Lower leg skin (tissue), 4 donors: ENCODE measurements around the gene DMD. TPM values are rescaled to one million over a fixed set of nuclear protein-coding genes. Genes with fewer than 3 reads are reported as not detected.

Experiments
- DNase-seq, 2 donors: peaks; one replicate each; pipeline ENCODE4 v3.0.0-alpha.2; 2019; ENCODE audit warnings: low spot score in 2 of 2
- H3K4me3 ChIP-seq: fragments of 200-600 bp; sonication (generic); 2 replicates; pipeline ENCODE4 v1.5.1; 2017; ENCODE audit warnings: mild to moderate bottlenecking, low read depth; ENCODE audit not compliant: poor library complexity, severe bottlenecking
- POLR2A ChIP-seq, 2 donors: fragments of 450-650 bp; IDR thresholded peaks; one replicate each; pipeline ENCODE4 v1.6.1; 2016 to 2017; ENCODE audit warnings: antibody characterized with exemption in 2 of 2, mild to moderate bottlenecking in 1 of 2, moderate library complexity in 1 of 2
- WGBS, 2 donors: methylation state at CpG; one replicate each; pipeline ENCODE4 v1.1.5; 2018; 5-methylcytosine and 5-hydroxymethylcytosine counted together
- intact Hi-C: fragments of 100-400 bp; cut with DNase I; formaldehyde crosslinking; loops from one replicate; pipeline ENCODE4 v1.15.0; 2023; ENCODE audit warnings: low total_unique reads
- total RNA-seq, 4 donors: library from RNA; depleted of rRNA; stranded (reverse); fragments of >200 nt; gene quantifications; one replicate each; pipeline ENCODE4 v1.1.0, GENCODE V29; 2016
- TF ChIP-seq, protein P1 (sequence below), 3 donors: fragments of 450-650 bp; IDR thresholded peaks; one replicate each; pipeline ENCODE4 v1.5.1; 2016; ENCODE audit warnings: antibody characterized with exemption in 3 of 3, mild to moderate bottlenecking in 3 of 3, moderate library complexity in 2 of 3

The DMD gene
- total RNA-seq, 4 donors from 2014 or later, result 23.0 to 27.5 (median 26.7) TPM

- DNase-seq, result no peak
- TF ChIP-seq, protein P1, sequence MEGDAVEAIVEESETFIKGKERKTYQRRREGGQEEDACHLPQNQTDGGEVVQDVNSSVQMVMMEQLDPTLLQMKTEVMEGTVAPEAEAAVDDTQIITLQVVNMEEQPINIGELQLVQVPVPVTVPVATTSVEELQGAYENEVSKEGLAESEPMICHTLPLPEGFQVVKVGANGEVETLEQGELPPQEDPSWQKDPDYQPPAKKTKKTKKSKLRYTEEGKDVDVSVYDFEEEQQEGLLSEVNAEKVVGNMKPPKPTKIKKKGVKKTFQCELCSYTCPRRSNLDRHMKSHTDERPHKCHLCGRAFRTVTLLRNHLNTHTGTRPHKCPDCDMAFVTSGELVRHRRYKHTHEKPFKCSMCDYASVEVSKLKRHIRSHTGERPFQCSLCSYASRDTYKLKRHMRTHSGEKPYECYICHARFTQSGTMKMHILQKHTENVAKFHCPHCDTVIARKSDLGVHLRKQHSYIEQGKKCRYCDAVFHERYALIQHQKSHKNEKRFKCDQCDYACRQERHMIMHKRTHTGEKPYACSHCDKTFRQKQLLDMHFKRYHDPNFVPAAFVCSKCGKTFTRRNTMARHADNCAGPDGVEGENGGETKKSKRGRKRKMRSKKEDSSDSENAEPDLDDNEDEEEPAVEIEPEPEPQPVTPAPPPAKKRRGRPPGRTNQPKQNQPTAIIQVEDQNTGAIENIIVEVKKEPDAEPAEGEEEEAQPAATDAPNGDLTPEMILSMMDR (IDR thresholded peaks at IDR 0.05), result no peak
- no peak for TF ChIP-seq POLR2A (IDR thresholded peaks at IDR 0.05)
- WGBS, 2 donors, result 78 to 88% methylated on average over 3 of the region's 3 CpGs
- intact Hi-C loops, result no loop called here
- H3K4me3 ChIP-seq, result no peak overlapping the region
Measured at GRCh38 chrX:31421441-31421840, 1789.9 kb downstream of the DMD start.

DNA sequence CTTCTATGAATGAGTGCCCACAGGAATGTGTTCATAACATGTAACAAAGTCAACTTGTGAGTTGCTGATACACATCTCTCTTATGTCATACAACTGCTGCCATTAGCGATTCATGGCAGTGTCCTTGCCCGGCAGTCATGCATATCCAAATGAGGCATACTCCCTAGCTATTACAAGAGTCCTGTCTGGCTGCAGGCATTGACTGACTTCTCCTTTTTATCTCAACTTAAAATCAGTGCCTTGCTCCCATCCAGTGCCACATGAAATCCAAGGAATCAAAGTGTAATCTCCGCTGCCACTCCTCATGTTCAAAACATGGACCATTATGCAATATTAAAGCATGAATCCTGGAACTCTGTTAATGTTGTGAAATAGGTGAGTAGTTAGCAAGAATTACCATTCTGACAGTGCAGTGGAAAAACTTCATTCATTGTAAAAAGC, 1790.6 kb downstream of the DMD start:
- DNase-seq, result no peak
- H3K4me3 ChIP-seq, result no peak overlapping the region
- 68 to 74% methylated on average over 3 of the region's 3 CpGs for WGBS, 2 donors
- intact Hi-C loops, result no loop called here
- TF ChIP-seq, protein P1 (IDR thresholded peaks at IDR 0.05), result no peak
- no peak for TF ChIP-seq POLR2A (IDR thresholded peaks at IDR 0.05)

GRCh38 chrX:31420302-31420701, 1791.0 kb downstream of the DMD start:
- WGBS, 2 donors, result 76% methylated on average over 2 of the region's 2 CpGs
- no peak for DNase-seq
- intact Hi-C loops, result no loop called here
- TF ChIP-seq, protein P1 (IDR thresholded peaks at IDR 0.05), result no peak
- TF ChIP-seq POLR2A (IDR thresholded peaks at IDR 0.05), result no peak
- no peak overlapping the region for H3K4me3 ChIP-seq

DNA sequence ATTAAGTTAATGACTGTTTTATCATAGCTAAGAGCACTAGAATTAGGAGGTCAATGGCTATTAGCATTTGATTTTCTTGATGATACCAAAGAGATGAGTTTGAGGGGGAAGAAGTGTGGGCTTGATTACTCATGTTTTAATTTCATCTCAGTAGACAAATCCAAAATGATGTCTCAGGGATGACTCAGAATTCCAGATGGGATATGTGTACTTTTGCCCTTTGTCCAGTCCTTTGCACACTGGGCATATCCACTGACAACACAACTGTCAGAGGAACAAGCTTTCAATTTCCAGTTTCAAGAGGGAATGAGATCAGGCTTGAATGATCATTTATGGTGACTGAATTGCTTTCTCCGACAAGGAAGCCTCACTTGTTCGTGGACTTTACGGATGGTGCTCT, 1814.2 kb downstream of the DMD start:
- intact Hi-C loops, result no loop called here
- TF ChIP-seq, protein P1 (IDR thresholded peaks at IDR 0.05), result no peak
- no peak for TF ChIP-seq POLR2A (IDR thresholded peaks at IDR 0.05)
- H3K4me3 ChIP-seq, result no peak overlapping the region
- no peak for DNase-seq
- WGBS, 2 donors, result 76 to 98% methylated on average over 3 of the region's 3 CpGs

- 88 to 100% methylated on average over 3 of the region's 3 CpGs for WGBS, 2 donors
- no peak for DNase-seq
- intact Hi-C loops, result no loop called here
- TF ChIP-seq, protein P1 (IDR thresholded peaks at IDR 0.05), result no peak
- TF ChIP-seq POLR2A (IDR thresholded peaks at IDR 0.05), result no peak
- H3K4me3 ChIP-seq, result no peak overlapping the region
Measured at GRCh38 chrX:31392513-31392912, 1818.8 kb downstream of the DMD start.

- 50 to 62% methylated on average over 1 of the region's 1 CpG for WGBS, 2 donors
- DNase-seq, result no peak
- intact Hi-C loops, result no loop called here
- TF ChIP-seq, protein P1 (IDR thresholded peaks at IDR 0.05), result no peak
- no peak for TF ChIP-seq POLR2A (IDR thresholded peaks at IDR 0.05)
- H3K4me3 ChIP-seq, result no peak overlapping the region
Measured at GRCh38 chrX:31388946-31389345, 1822.4 kb downstream of the DMD start.
